Ishikawa (cell line): ENCODE measurements around the gene KIRREL3.

ENCODE experiments used
- CEBPB ChIP-seq: IDR thresholded peaks from 2 replicates; pipeline ENCODE4 v1.6.1; 2012
- CREB1 ChIP-seq: IDR thresholded peaks from 2 replicates; pipeline ENCODE4 v1.6.1; 2012; ENCODE audit warnings: low read depth
- EGR1 ChIP-seq: IDR thresholded peaks from 2 replicates; pipeline ENCODE4 v1.6.1; 2012
- EP300 ChIP-seq: IDR thresholded peaks from 2 replicates; pipeline ENCODE4 v1.6.1; 2012; ENCODE audit warnings: borderline replicate concordance
- FOXM1 ChIP-seq: IDR thresholded peaks from 2 replicates; pipeline ENCODE4 v1.6.1; 2012; ENCODE audit warnings: low read depth, borderline replicate concordance
- NFIC ChIP-seq: IDR thresholded peaks from 2 replicates; pipeline ENCODE4 v1.6.1; 2012
- RAD21 ChIP-seq: IDR thresholded peaks from 2 replicates; pipeline ENCODE4 v1.6.1; 2012; ENCODE audit warnings: low read depth
- REST ChIP-seq: IDR thresholded peaks from 2 replicates; pipeline ENCODE4 v1.6.1; 2012; ENCODE audit warnings: low read depth, mild to moderate bottlenecking
- TAF1 ChIP-seq: IDR thresholded peaks from 2 replicates; pipeline ENCODE4 v1.6.1; 2012; ENCODE audit warnings: low read depth, mild to moderate bottlenecking
- TCF12 ChIP-seq: IDR thresholded peaks from 2 replicates; pipeline ENCODE4 v1.6.1; 2012; ENCODE audit warnings: low read depth
- TEAD4 ChIP-seq: IDR thresholded peaks from 2 replicates; pipeline ENCODE4 v1.6.1; 2012
- YY1 ChIP-seq: IDR thresholded peaks from 2 replicates; pipeline ENCODE4 v1.6.1; 2012; ENCODE audit warnings: low read depth
- ZBTB7A ChIP-seq: IDR thresholded peaks from 2 replicates; pipeline ENCODE4 v1.6.1; 2012; ENCODE audit warnings: low read depth
- TF ChIP-seq, protein P1 (sequence below): IDR thresholded peaks from 2 replicates; pipeline ENCODE4 v1.6.1; 2012
- TF ChIP-seq, protein P2 (sequence below): IDR thresholded peaks from 2 replicates; pipeline ENCODE4 v1.6.1; 2012

Gene KIRREL3

GRCh38 chr11:126546694-126547093 is 453.9 kb downstream of the KIRREL3 start:
- TF ChIP-seq REST (no peak), TEAD4 (no peak), NFIC (no peak), TCF12 (no peak), ZBTB7A (no peak), CREB1 (no peak), TAF1 (no peak), YY1 (no peak), EGR1 (no peak), EP300 (no peak)
- TF ChIP-seq, protein P1, sequence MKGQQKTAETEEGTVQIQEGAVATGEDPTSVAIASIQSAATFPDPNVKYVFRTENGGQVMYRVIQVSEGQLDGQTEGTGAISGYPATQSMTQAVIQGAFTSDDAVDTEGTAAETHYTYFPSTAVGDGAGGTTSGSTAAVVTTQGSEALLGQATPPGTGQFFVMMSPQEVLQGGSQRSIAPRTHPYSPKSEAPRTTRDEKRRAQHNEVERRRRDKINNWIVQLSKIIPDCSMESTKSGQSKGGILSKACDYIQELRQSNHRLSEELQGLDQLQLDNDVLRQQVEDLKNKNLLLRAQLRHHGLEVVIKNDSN: no peak

GRCh38 chr11:126546191-126546590 is 454.4 kb downstream of the KIRREL3 start:
- TF ChIP-seq TEAD4 (no peak), REST (peak; percentile 75)

- no peak for TF ChIP-seq TCF12
- TF ChIP-seq FOXM1: no peak
- no peak for TF ChIP-seq TAF1
- no peak for TF ChIP-seq EP300
- TF ChIP-seq, protein P2, sequence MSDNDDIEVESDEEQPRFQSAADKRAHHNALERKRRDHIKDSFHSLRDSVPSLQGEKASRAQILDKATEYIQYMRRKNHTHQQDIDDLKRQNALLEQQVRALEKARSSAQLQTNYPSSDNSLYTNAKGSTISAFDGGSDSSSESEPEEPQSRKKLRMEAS: no peak
- TF ChIP-seq CREB1: no peak
- no peak for TF ChIP-seq RAD21
- TF ChIP-seq YY1: no peak
- TF ChIP-seq EGR1: no peak
- TF ChIP-seq REST: no peak
- TF ChIP-seq, protein P1: no peak
- no peak for TF ChIP-seq CEBPB
- no peak for TF ChIP-seq NFIC
These were observed 455.5 kb downstream of the KIRREL3 start for GRCh38 chr11:126545057-126545555.

- TF ChIP-seq TCF12 (no peak), REST (peak; percentile 78)
These were observed 456.2 kb downstream of the KIRREL3 start for GRCh38 chr11:126544108-126545056.
